CD4-positive, alpha-beta T cell (primary cell): ENCODE results near the gene SLC22A5. TPM values are rescaled to one million over a fixed set of nuclear protein-coding genes. Genes with fewer than 3 reads are reported as not detected.

Experiments used
- ATAC-seq: fragments of 200-7000 bp; cut with Tn5 transposase; one replicate; pipeline ENCODE4 v1.10.0; 2022; ENCODE audit warnings: mild to moderate bottlenecking; ENCODE audit not compliant: poor library complexity
- CTCF ChIA-PET: fragments of 350-600 bp; sonication (Branson Sonifier 250); formaldehyde crosslinking; loops from one replicate; lab custom pipeline; 2021; ENCODE audit warnings: antibody characterized with exemption, inconsistent platforms; lab: Charles Lee
- POLR2A ChIA-PET: fragments of 350-600 bp; sonication (Branson Sonifier 250); formaldehyde crosslinking; loops from one replicate; lab custom pipeline; 2021; ENCODE audit warnings: antibody characterized with exemption, inconsistent platforms; lab: Charles Lee
- DNase-seq, 14 experiments: peaks; one replicate each; pipeline ENCODE4 v3.0.0-alpha.2; 2013 to 2020; ENCODE audit warnings: mixed read lengths in 2 of 14
- H3K27ac ChIP-seq, 2 donors: one replicate each; pipeline versions ENCODE4 v1.5.1 to v1.7.0; 2013; ENCODE audit warnings: low read length in 2 of 2, low read depth in 1 of 2, mild to moderate bottlenecking in 1 of 2
- H3K27me3 ChIP-seq, 2 experiments: 1 replicate in 1 of 2; 2 replicates in 1 of 2; pipeline versions ENCODE4 v1.6.1 to v1.7.0; 2013; ENCODE audit warnings: low read length in 2 of 2, control low read depth in 1 of 2, mild to moderate bottlenecking in 1 of 2, moderate library complexity in 1 of 2; ENCODE audit not compliant: insufficient read depth in 2 of 2, control insufficient read depth in 1 of 2
- H3K36me3 ChIP-seq: one replicate; pipeline ENCODE4 v1.6.1; 2013; ENCODE audit warnings: low read length, control low read depth; ENCODE audit not compliant: insufficient read depth
- H3K4me1 ChIP-seq: one replicate; pipeline ENCODE4 v1.6.1; 2013; ENCODE audit warnings: low read length, control low read depth; ENCODE audit not compliant: insufficient read depth
- H3K4me3 ChIP-seq: one replicate; pipeline ENCODE4 v1.5.1; 2013; ENCODE audit warnings: mild to moderate bottlenecking, low read length, moderate library complexity
- H3K9me3 ChIP-seq, 2 experiments: 1 replicate in 1 of 2; 2 replicates in 1 of 2; pipeline versions ENCODE4 v1.6.1 to v1.7.0; 2013; ENCODE audit warnings: low read length in 2 of 2, mild to moderate bottlenecking in 2 of 2, control low read depth in 1 of 2, moderate library complexity in 1 of 2; ENCODE audit not compliant: control insufficient read depth in 1 of 2, insufficient read depth in 1 of 2
- H3K27ac Mint-ChIP-seq: one replicate; pipeline ENCODE4 v1.8.0; 2020; ENCODE audit warnings: mixed read lengths
- H3K27me3 Mint-ChIP-seq: one replicate; pipeline ENCODE4 v1.8.0; 2021; ENCODE audit warnings: mixed read lengths
- H3K36me3 Mint-ChIP-seq: one replicate; pipeline ENCODE4 v1.8.0; 2021; ENCODE audit warnings: low read depth, mixed read lengths
- H3K4me1 Mint-ChIP-seq: one replicate; pipeline ENCODE4 v1.8.0; 2021; ENCODE audit warnings: low read depth, mixed read lengths
- H3K4me3 Mint-ChIP-seq: one replicate; pipeline ENCODE4 v1.8.0; 2020; ENCODE audit warnings: mild to moderate bottlenecking, mixed read lengths
- H3K9me3 Mint-ChIP-seq: one replicate; pipeline ENCODE4 v1.8.0; 2020; ENCODE audit warnings: mixed read lengths
- CTCF ChIP-seq: fragments of 200-600 bp; IDR thresholded peaks from one replicate; pipeline ENCODE4 v1.8.0; 2022; ENCODE audit warnings: antibody characterized with exemption, mild to moderate bottlenecking
- intact Hi-C, 2 experiments: fragments of 100-400 bp; cut with DNase I in 1 of 2; cut with micrococcal nuclease in 1 of 2; formaldehyde crosslinking; loops; one replicate each; pipeline versions ENCODE4 v1.15.1 to v1.9.0; 2023 to 2025; cut with DNase I, micrococcal nuclease
- total RNA-seq, 174 experiments: library from RNA in 2 of 174; stranded (reverse) in 2 of 174; gene quantifications; one replicate each; pipeline ENCODE4 v1.2.3 and lab custom pipeline; 2021 to 2026

Gene SLC22A5
- total RNA-seq, 2 experiments from 2014 or later = 4.3 to 4.5 TPM

- no peaks in the 10 kb centered on the region for H3K9me3 ChIP-seq
- peak overlapping the region; percentile 81 to 88 for H3K27ac ChIP-seq
- Mint-ChIP-seq H3K27ac (peak overlapping the region; percentile 92), H3K27me3 (no peaks in the 10 kb centered on the region), H3K9me3 (no peaks in the 10 kb centered on the region), H3K36me3 (peaks cover 73% of the 10 kb centered on the region), H3K4me3 (peak overlapping the region; percentile 82), H3K4me1 (peaks cover 94% of the 10 kb centered on the region)
- ChIA-PET CTCF (interaction anchor here (1.0 to 1.7 kb wide), 8 partner anchors 11 to 80 kb away, joined by 3 to 4 read pairs (median 4); partner anchors contain the start of gene IRF1), POLR2A (interaction anchor here (0.7 to 1.7 kb wide), 16 partner anchors 9 to 80 kb away, joined by 3 to 49 read pairs (median 6); partner anchors contain the start of gene IRF1)
- DNase-seq (peak in 4 of 14 experiments; percentile 30 to 74 (median 61)), ATAC-seq (peak; percentile 9)
- no peaks in the 10 kb centered on the region for H3K27me3 ChIP-seq
- intact Hi-C loops = loop anchor here (2.0 to 5.0 kb wide), 4 partner anchors 16 to 52 kb away; no protein-coding TSS in a partner anchor
- no peak for TF ChIP-seq CTCF
- peaks cover 95% of the 10 kb centered on the region for H3K4me1 ChIP-seq
- peak overlapping the region; percentile 37 for H3K4me3 ChIP-seq
- H3K36me3 ChIP-seq = peaks cover 49% of the 10 kb centered on the region
These were observed 51.3 kb downstream of the SLC22A5 start for GRCh38 chr5:132420706-132421272.

DNA sequence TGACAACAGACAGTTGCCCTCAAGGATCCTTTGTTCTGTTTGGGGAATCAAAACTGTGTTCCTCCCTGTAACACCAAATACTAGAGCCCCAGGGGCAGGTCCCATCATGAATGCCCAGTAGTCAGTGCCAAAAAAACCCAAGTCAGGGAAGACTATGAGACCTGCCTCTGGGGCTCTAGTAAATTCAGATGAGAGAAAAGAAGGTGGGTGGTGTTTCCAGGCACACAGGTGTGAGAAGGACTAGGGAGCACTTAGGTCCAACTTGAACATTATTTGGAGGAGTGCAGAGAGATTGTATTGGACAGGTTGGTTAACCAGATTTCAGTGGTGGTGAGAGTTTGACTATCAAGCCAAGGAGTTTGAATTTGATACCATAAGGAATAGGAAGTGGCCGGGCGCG lies 52.0 kb downstream of the SLC22A5 start:
- intact Hi-C loops = loop anchor here (2.0 to 5.0 kb wide), 4 partner anchors 15 to 51 kb away; no protein-coding TSS in a partner anchor
- no peak for ATAC-seq
- DNase-seq = no peak
- Histone ChIP-seq H3K4me1 (peaks cover 96% of the 10 kb centered on the region), H3K4me3 (peak overlapping the region; percentile 37), H3K27me3 (no peaks in the 10 kb centered on the region), H3K27ac (peak overlapping the region; percentile 81 to 88), H3K9me3 (no peaks in the 10 kb centered on the region), H3K36me3 (peaks cover 49% of the 10 kb centered on the region)
- ChIA-PET POLR2A (interaction anchor here (1.5 to 20.0 kb wide), 5 partner anchors 10 to 69 kb away, joined by 26 to 645 read pairs (median 43); partner anchors contain the start of gene IRF1), CTCF (interaction anchor here (1.2 to 1.7 kb wide), 3 partner anchors 37 to 80 kb away, joined by 4 read pairs; no protein-coding TSS in a partner anchor)
- Mint-ChIP-seq H3K4me3 (peak overlapping the region; percentile 82), H3K36me3 (peaks cover 73% of the 10 kb centered on the region), H3K27ac (peak overlapping the region; percentile 92), H3K27me3 (no peaks in the 10 kb centered on the region), H3K4me1 (peaks cover 94% of the 10 kb centered on the region), H3K9me3 (no peaks in the 10 kb centered on the region)
- no peak for TF ChIP-seq CTCF

GRCh38 chr5:132422720-132423437 lies 53.4 kb downstream of the SLC22A5 start:
- intact Hi-C loops = loop anchor here (5.0 kb wide), 3 partner anchors 34 to 49 kb away; no protein-coding TSS in a partner anchor
- H3K4me1 ChIP-seq = peaks cover 98% of the 10 kb centered on the region
- no peaks in the 10 kb centered on the region for H3K9me3 Mint-ChIP-seq
- H3K4me3 ChIP-seq = no peak overlapping the region
- ATAC-seq (no peak), DNase-seq (peak in 2 of 14 experiments; percentile 61 to 72)
- CTCF ChIA-PET = interaction anchor here (1.3 to 2.0 kb wide), 2 partner anchors 7 to 12 kb away, joined by 4 to 5 read pairs; no protein-coding TSS in a partner anchor
- no peak for TF ChIP-seq CTCF
- peak overlapping the region; percentile 93 for H3K27ac Mint-ChIP-seq
- peaks cover 97% of the 10 kb centered on the region for H3K4me1 Mint-ChIP-seq
- H3K9me3 ChIP-seq = no peaks in the 10 kb centered on the region
- POLR2A ChIA-PET = interaction anchor here (0.9 to 20.0 kb wide), 8 partner anchors 12 to 73 kb away, joined by 3 to 645 read pairs (median 8); partner anchors contain the start of gene IRF1
- no peaks in the 10 kb centered on the region for H3K27me3 Mint-ChIP-seq
- H3K36me3 Mint-ChIP-seq = peaks cover 65% of the 10 kb centered on the region
- peak overlapping the region; percentile 27 to 85 for H3K27ac ChIP-seq
- H3K36me3 ChIP-seq = peaks cover 38% of the 10 kb centered on the region
- peak overlapping the region; percentile 45 for H3K4me3 Mint-ChIP-seq
- H3K27me3 ChIP-seq = no peaks in the 10 kb centered on the region
